Hindlimb muscle (tissue), 1 donor: ENCODE data around the gene HOXC4. TPM values are rescaled to one million over a fixed set of nuclear protein-coding genes. Genes with fewer than 3 reads are reported as not detected.

Experiments used
- DNase-seq: peaks from one replicate; pipeline ENCODE4 v3.0.0-alpha.2; 2013
- polyA plus RNA-seq: library from polyadenylated mRNA; unstranded; fragments of 120-200 nt; gene quantifications from one replicate; pipeline ENCODE4 v1.2.1, GENCODE V29; 2013; ENCODE audit not compliant: insufficient read length

The HOXC4 gene
- polyA plus RNA-seq, 1 donor = 21.4 TPM

- DNase-seq = no peak
Observed at GRCh38 chr12:54029529-54030441, 23.9 kb upstream of the HOXC4 start.

- no peak for DNase-seq
Observed at GRCh38 chr12:54030442-54030801, 23.2 kb upstream of the HOXC4 start.

GRCh38 chr12:54030889-54031471 lies 22.7 kb upstream of the HOXC4 start:
- no peak for DNase-seq

- DNase-seq = no peak
Observed at GRCh38 chr12:54031480-54031879, 22.2 kb upstream of the HOXC4 start.

- DNase-seq = no peak
Observed at GRCh38 chr12:54032086-54032619, 21.5 kb upstream of the HOXC4 start.

GRCh38 chr12:54032627-54033100 lies 21.0 kb upstream of the HOXC4 start, which contains the start of gene HOXC5:
HOXC5 (plus strand) TSS chr12:54033050; CDS start chr12:54033123, 73 bp downstream.
- peak; percentile 87 for DNase-seq

- no peak for DNase-seq
Observed at GRCh38 chr12:54033106-54033979, 20.3 kb upstream of the HOXC4 start.

GRCh38 chr12:54033980-54034784 lies 19.5 kb upstream of the HOXC4 start:
- DNase-seq = no peak

GRCh38 chr12:54034785-54035310 lies 18.8 kb upstream of the HOXC4 start:
- DNase-seq = no peak

GRCh38 chr12:54035568-54036264 lies 17.9 kb upstream of the HOXC4 start:
- DNase-seq = no peak

GRCh38 chr12:54036620-54037359 lies 16.8 kb upstream of the HOXC4 start:
- no peak for DNase-seq

- no peak for DNase-seq
Observed at GRCh38 chr12:54037360-54038283, 16.0 kb upstream of the HOXC4 start.

- no peak for DNase-seq
Observed at GRCh38 chr12:54038284-54038870, 15.3 kb upstream of the HOXC4 start.

GRCh38 chr12:54038871-54039414 lies 14.7 kb upstream of the HOXC4 start:
- DNase-seq = peak; percentile 81

GRCh38 chr12:54039417-54040147 lies 14.1 kb upstream of the HOXC4 start:
- DNase-seq = peak; percentile 87

- DNase-seq = no peak
Observed at GRCh38 chr12:54040148-54040494, 13.5 kb upstream of the HOXC4 start.

- no peak for DNase-seq
Observed at GRCh38 chr12:54040648-54041047, 13.0 kb upstream of the HOXC4 start.
